GM21786 (cell line): ENCODE measurements around the gene SIPA1L3.
"Not testable (repeated sequence)": the region's sequence is repeated elsewhere in the genome, so short reads cannot be mapped to it uniquely, and the experiment has no call there.

ENCODE experiments used
- ATAC-seq: cut with Tn5 transposase; IDR thresholded peaks from one replicate; pipeline ENCODE4 v1.9.1; 2021; ENCODE audit not compliant: unreplicated experiment

The SIPA1L3 gene, protein sequence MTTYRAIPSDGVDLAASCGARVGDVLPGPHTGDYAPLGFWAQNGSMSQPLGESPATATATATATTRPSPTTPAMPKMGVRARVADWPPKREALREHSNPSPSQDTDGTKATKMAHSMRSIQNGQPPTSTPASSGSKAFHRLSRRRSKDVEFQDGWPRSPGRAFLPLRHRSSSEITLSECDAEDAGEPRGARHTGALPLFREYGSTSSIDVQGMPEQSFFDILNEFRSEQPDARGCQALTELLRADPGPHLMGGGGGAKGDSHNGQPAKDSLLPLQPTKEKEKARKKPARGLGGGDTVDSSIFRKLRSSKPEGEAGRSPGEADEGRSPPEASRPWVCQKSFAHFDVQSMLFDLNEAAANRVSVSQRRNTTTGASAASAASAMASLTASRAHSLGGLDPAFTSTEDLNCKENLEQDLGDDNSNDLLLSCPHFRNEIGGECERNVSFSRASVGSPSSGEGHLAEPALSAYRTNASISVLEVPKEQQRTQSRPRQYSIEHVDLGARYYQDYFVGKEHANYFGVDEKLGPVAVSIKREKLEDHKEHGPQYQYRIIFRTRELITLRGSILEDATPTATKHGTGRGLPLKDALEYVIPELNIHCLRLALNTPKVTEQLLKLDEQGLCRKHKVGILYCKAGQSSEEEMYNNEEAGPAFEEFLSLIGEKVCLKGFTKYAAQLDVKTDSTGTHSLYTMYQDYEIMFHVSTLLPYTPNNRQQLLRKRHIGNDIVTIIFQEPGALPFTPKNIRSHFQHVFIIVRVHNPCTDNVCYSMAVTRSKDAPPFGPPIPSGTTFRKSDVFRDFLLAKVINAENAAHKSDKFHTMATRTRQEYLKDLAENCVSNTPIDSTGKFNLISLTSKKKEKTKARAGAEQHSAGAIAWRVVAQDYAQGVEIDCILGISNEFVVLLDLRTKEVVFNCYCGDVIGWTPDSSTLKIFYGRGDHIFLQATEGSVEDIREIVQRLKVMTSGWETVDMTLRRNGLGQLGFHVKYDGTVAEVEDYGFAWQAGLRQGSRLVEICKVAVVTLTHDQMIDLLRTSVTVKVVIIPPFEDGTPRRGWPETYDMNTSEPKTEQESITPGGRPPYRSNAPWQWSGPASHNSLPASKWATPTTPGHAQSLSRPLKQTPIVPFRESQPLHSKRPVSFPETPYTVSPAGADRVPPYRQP (N-terminal part only)

DNA sequence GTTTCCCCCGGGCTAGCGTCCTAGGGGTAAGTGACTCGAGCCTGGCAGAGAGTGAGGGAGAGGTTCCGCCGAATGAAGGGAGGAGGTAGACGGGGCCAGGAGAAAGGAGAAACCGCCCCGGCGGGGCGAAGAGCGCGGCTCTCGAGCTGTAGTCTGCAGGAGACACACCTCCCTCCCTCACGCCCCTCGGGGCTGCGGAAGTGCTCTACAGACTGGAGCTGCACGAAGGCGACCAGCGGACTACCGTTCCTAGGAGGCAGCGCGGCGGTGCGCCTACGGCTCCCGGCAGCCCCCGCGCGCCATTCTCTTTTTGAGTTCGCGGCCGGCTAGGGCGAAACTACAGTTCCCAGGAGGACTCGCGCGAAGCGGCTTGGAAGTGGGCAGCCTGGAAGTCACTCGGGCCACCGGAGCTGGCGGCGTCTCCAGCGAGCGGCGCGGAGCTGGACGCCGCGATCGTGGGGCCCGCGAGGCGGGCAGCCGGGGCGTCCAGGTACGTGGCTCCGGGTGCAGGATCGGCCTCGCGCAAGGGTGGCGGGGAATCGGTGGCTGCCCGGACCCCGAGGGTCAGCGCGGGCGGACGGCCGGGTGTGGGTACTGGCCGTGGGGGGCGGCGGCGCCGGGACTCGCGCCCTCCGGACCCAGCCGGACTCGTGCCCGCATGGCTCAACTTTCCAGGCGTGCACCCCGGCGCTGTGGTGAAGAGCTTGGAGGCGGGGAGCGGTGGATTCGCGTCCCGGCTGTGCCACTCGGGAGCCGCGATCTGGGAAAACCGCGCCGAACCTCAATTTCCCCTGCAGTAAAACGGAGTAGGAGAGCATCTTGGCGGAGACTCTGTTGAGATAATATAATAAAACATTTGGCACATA, at the start of gene SIPA1L3:
Gene SIPA1L3, plus strand, starts transcription at position 340 of the 866 bp plus-strand sequence. CDS start 174,358 bp downstream, outside the sequence.
- peak; percentile 81 for ATAC-seq

DNA sequence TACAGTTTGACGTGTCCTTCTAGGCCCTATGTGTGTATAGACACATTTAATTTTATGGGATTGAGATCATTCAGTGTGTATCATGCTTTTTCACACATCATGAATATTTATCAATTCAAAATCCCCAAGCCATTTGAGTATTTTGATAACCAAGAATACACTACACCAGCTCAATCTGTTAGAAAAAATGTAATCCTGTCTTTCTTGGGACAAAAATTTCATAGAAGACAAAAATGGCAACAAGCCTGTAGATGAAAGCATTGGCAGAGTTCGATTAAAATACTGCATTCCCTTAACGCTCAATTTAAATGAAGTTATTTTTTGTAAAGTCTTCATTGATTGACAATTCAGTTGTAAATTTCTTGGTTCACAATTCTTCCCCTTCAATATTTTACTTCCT, 42.5 kb upstream of the SIPA1L3 start:
- ATAC-seq = no peak

DNA sequence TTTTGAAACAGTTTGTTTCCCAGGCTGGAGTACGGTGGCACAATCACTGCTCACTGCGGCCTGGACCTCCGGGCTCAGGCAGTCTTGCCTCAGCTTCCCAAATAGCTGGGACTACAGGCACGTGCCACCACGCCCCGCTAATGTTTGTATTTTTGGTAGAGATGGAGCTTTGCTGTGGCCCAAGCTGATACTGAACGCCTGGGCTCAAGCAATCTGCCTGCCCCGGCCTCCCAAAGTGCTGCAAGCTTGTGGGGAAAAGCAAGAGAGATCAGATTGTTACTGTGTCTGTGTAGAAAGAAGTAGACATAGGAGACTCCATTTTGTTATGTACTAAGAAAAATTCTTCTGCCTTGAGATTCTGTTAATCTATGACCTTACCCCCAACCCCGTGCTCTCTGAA, 41.1 kb upstream of the SIPA1L3 start:
- not testable (repeated sequence) for ATAC-seq

DNA sequence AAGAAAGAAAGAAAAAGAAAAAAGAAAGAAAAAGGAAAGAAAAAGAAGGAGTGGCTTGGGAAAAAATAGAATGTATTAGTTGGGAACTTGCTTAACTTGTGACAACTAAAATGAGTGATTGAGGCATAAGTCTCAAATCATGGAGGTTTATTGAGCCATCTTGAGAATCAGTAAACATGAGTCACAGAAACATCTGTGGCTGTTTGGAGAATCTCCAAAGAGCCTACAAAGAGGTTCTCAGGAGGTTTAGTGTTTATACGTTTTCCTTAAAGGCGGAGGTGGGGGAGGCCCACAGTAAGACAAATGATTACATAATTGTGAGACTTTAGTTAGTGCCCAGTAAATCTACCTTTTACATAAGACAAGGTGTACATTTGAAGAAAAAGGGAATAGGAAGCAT, 39.2 kb upstream of the SIPA1L3 start:
- no peak for ATAC-seq

DNA sequence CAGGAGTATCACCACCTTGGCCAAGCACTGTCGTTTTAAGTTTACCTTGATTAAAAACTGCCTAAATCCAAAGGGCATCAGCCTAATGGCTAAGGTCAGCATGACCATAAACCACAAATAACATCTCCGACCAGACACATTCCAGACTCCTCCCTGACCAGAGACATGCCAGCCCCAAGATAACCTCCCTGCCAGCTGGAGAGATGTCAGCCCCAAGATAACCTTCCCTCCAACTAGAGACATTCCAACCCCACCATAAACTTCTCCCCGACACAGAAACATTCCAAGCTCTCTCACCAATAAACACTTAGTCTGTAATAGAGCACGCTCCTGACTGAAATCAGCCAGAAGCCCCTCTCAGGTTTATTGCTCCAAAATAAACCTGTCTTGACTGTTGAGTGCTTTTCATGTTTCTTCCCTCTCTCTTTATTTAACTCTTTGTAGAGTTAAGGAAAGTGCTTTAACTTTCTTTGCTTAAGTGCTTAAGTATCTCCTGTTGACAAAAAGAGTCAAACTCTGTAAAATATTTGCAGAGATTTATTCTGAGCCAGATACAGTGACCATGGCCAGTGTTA, 37.2 kb upstream of the SIPA1L3 start:
- no peak for ATAC-seq

DNA sequence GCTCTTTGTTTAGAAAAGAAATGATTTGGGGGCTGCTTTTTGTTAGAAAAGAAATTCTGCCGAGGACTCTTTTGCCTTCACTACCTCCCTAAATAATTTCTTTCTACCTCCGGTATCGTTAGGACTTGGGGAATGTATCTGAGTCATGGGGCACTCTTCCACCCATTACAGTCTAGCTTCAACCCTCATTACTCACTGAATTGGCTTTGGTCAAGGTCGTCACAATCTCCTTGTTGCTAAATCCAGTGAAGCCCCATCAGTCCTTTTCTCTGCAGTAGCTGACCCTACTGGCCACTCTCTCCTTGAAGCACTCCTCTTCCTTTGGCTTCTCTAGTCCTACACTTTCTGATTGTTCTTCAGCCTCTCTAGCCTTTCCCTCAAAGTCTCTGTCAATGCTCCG, 34.6 kb upstream of the SIPA1L3 start:
- ATAC-seq = no peak

DNA sequence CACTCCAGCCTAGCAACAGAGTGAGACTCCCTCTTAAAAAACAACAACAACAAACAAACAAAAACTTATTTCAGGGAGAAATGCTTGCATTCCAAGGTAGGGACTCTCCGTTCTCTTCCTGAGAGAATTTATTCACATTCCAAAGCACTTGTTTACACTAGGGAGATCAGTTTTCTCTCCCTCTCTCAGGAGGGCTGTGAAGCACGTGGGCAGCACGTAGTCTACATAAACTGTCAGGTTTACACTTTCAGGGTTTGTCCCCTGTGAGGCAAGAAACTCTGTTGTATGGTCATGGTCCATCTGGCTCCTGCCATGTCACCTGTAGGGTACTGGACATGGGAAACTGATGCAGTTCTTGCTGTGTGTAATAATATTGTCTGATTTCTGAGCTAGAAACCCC, 32.2 kb upstream of the SIPA1L3 start:
- ATAC-seq = no peak

DNA sequence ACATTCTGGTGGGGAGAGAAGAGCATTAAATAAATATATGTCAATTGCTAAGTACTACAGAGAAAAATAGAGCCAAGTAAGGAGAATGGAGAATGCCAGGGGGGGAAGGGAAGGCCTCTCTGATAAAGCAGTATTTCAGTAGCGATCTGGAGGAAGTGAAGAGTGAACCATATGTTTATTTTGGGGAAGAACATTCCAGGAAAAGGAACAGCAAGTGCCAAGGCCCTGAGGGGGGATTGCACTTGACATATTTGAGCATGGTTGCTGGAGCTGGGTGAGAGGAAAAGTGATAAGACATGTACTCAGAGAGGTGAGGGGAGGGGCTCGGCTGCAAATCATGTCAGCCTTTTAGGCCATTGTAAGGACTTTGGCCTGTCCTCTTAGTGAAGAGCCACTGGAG, 31.0 kb upstream of the SIPA1L3 start:
- no peak for ATAC-seq

DNA sequence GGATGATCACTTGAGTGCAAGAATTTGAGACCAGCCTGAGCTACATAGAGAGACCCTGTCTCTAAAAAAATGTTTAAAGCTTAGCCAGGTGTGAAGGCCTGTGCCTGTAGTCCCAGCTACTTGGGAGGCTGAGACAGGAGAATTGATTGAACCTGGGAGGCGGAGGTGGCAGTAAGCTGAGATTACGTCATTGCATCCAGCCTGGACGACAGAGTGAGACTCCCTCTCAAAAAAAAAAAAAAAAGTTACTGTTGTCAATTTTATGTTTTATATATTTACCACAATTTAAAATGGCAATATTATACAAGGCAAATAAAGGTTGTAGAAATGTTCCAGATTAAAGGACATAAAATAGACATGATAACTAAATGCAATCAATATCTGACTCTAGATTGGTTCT, 29.9 kb upstream of the SIPA1L3 start:
- no peak for ATAC-seq

DNA sequence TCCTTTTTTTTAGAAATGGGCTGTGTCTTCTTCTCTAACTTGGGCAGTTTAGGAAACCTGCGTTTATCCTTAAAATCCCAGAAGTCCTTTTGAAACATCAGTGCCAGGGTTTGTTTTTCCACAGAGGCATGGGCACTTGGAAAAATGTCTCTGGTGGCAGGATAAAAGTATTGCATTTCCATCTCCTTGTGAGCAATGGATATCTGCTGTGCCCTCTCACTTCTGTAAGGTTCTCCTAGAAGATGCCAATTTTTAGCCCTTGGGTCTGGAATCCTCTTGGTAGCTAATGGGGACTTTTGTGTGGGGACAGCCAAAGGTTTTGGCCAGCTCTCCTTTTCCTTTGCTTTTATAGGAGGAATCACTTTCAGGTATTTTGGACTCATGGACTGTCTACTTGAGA, 21.6 kb upstream of the SIPA1L3 start:
- no peak for ATAC-seq

DNA sequence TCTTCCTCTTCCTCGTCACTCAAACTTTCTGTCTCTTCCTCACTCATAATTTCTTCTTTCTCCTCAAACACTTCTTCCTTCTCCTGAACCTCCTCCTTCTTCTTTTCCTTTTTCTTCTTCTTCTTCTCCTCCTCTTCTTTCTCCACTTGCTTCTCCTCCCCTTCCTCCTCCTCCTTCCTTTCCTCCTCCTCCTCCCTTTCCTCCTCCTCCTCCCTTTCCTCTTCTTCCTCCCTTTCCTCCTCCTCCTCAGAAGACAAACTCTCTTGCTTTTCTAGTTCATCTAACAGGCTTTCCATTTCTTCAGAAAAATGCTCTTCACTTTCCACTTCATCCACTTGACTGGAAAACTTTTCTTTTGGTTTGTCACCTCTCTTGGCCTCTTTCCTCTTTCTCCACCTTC, 20.4 kb upstream of the SIPA1L3 start:
- ATAC-seq = no peak

DNA sequence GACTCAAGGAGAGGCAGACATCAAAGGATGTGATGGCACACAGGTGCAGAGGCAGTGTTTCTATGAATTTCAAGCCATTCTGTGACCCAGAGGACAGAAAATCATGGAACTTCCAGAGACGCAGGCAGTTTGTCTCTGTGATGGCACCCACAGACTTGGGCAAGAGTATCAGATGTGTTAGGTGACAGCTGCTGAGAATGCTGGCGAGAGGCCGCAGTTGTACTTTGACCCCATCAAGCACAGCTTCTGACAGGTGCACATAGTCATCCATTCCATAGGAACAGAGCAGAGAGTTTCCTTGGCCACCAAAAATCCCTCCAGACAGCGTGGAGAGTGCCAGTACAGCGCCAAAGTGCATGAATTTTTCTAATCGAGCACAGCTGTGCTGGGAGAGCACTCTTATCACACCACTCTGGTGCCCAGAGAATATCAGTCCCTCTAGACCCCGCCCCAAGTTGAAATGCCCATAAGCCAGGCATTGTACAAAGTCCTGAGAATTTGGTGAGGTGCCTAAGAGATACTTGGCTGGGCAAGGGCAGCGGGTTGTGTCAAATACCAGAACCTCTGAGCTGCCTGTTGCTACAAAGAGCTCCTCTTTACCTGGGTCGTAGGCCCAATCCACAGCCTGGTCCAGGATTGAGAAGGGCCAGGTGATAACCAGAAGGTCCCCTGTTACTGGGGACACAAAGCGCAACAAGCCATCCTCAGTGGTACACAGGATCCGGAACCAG, 13.0 kb upstream of the SIPA1L3 start:
- ATAC-seq = no peak

DNA sequence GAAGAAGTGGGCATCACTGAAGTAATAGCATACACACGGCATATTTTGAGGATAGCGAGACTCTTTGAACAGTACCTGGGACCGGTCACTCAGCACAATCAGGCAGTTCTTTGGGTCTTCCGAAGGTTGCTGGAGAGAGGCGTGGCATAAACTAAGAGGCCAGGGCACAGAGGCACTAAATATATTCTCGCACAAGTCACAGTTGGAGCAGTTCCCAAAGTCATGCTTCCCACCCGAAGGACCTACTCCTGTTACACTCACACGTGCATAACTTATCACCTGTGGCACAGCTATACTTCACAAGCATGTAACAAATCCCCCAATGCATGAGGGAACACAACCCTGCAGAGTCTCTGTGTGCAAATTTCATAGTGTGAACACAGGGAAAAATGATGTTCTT, 10.8 kb upstream of the SIPA1L3 start:
- no peak for ATAC-seq

DNA sequence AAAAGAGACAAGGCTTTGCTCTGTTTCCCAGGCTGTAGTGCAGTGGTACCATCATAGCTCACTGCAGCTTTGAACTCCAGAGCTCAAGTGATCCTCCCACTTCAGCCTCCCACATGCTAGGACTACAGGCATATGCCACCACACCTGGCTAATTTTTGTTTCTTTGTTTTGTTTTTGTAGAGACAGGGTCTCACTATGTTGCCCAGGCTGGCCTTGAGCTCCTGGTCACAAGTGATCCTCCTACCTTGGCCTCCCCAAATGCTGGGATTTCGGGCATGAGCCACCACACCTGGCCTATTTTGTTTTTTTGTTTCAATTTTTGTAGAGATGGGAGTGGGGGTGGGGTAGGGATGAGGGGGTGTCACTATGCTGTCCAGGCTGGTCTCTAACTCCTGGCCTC, 7.6 kb upstream of the SIPA1L3 start:
- no peak for ATAC-seq

DNA sequence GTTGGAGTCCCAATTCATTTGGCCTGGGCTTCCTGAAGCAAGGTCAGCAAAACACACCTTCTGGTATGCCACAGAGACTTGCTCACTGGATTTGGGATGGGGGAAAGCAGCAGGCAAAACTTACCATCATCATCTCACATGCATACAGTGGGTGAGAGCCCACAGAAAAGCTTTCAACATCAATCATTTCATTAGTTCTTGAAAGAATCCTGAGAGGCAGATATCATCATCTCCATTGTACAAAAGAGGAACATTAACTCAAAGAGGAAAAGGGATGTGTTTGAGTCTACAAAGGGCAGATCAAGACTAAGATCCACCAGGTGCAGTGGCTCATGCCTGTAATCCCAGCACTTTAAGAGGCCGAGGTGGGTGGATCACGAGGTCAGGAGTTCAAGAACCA, 7.0 kb upstream of the SIPA1L3 start:
- no peak for ATAC-seq

DNA sequence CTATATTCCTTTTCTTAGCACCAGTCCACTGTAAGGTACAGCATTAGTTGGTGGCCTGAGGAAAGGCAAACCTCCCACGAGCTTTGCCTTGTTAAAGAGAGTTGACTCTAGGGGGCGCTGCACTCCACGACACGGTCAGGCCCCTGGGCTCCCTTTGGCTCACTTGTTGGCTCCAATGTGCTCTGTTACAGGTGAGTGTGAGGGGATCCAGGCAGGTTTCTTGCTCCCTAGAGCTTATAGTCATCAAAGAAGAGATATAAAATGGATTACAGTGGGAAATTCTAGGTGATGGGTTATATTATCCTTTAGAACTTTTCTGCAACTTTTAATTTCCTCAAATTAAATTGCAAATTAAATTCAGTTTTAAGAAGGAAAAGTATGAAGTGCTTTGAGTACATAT, 4.3 kb upstream of the SIPA1L3 start:
- no peak for ATAC-seq

DNA sequence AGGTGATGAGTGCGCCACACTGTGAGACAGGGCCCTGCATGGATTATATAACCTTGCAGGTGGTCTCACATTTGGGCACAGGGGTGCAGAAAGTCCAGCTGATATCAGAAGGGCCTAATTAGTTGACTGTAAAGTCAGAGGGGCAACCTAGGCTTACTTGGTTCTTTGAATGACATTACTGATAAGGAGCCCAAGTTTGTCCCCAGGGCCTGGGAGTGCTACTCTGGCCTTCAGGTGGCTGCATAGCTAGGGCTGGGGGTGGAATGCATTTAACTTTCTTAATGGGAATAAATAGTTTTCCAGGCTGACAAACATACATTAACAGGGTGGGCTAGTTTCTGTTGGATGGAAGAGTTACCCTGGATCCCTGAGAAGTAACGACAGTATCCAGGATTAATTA, 3.9 kb upstream of the SIPA1L3 start:
- no peak for ATAC-seq

DNA sequence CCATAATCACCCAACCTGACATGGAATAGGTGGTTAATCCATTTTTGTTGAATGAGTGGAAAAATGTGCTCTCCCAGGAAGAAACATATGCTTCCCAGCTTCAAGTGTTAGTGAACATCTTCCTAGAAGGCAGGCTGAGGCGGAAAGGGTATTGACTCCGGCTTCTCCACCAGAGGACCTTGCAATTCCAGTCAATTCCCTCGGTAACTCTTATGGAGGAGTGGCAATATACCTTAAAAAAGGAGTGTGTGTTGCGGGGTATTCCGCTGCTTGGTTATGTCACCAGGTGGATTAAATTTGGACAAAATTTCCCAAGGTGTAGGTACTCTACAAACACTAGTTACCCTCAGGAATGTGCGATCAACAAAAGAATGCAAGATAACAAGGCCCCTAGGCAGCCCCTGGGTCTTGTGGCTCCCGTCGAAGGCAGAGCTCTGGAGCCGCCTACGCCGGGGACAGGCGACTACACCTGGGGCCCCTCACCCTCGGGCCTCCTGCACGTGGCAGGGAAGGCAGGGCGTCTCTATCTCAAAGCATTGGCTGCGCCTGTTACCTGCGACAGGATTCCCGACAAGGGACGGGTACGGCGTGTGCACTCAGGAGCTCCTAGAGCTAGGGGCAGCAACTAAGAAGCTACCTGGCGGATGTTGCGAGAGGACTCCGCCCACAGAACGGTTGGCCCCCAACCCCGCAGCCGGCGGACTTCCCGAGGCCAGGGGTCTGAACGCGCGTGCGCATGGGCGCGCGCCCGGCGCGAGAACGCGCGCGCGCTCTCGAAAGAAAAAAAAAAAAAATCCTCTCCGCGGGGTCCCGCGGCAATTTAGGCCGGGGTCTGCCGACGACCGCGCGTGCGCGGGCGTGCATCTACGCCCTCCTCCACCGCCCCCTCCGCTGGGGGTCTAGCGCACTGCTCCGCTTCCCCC, 801 bp upstream of the SIPA1L3 start, which contains the start of gene WDR87:
Gene WDR87, minus strand, starts transcription at position 649 of the 923 bp plus-strand sequence. CDS start 8,355 bp downstream, outside the sequence.
- no peak for ATAC-seq
